ENCODE measurements around the gene SCTR. TPM values are rescaled to one million over a fixed set of nuclear protein-coding genes. Genes with fewer than 3 reads are reported as not detected.

SCTR gene
- total and polyA plus RNA-seq, 2 of the 8 experiments (the other 6 are each of a cell fraction or from before 2014, with no cell fraction given), result 0.15 TPM; not detected in 1

GRCh38 chr2:119545754-119546446 lies 21.6 kb upstream of the SCTR start (continued):
- TF ChIP-seq CHD7 (IDR thresholded peaks at IDR 0.05; ENCODE audit: insufficient replicate concordance, low read length), result no peak
- no peak for TF ChIP-seq KDM1A (IDR thresholded peaks at IDR 0.05; ENCODE audit: borderline replicate concordance, low read length)
- no peak for TF ChIP-seq TCF12 (IDR thresholded peaks at IDR 0.05; ENCODE audit: low read depth, low read length)
- no peak for TF ChIP-seq USF2 (IDR thresholded peaks at IDR 0.05; ENCODE audit: low read length)
- TF ChIP-seq BRCA1 (IDR thresholded peaks at IDR 0.05; ENCODE audit: low read depth, low read length), result no peak
- no peak for TF ChIP-seq ZNF274 (IDR thresholded peaks at IDR 0.05; ENCODE audit: borderline replicate concordance, extremely low read depth, low read length)
- TF ChIP-seq MAFK (IDR thresholded peaks at IDR 0.05; ENCODE audit: low read depth, low read length), result no peak
- no peak for TF ChIP-seq RFX5 (IDR thresholded peaks at IDR 0.05; ENCODE audit: borderline replicate concordance, low read depth, low read length)
- TF ChIP-seq ATF3 (IDR thresholded peaks at IDR 0.05; ENCODE audit: insufficient read depth, low read depth, low read length), result no peak

Data from H1 (cell line).